A549 (cell line): Measurements from ENCODE around the gene NTSR1. TPM values are rescaled to one million over a fixed set of nuclear protein-coding genes. Genes with fewer than 3 reads are reported as not detected.

Source experiments
- ATAC-seq, 2 experiments: fragments of 200-7000 bp in 1 of 2; fragments of >200 bp in 1 of 2; cut with Nextera tagmentation in 1 of 2; cut with Tn5 transposase in 1 of 2; 3 replicates each; pipeline versions ENCODE4 v1.8.0 to v1.9.1; 2018 to 2020; ENCODE audit warnings: mild to moderate bottlenecking in 1 of 2, moderate library complexity in 1 of 2
- CTCF ChIA-PET: fragments of 300-600 bp; sonication (Branson Sonifier 250); formaldehyde crosslinking; extraction: SDS; loops from one replicate; lab custom pipeline; 2021; ENCODE audit warnings: antibody characterized with exemption, inconsistent platforms; lab: Yijun Ruan, JAX
- POLR2A ChIA-PET: fragments of 350-600 bp; formaldehyde crosslinking; extraction: SDS; loops from one replicate; lab custom pipeline; 2021; ENCODE audit warnings: antibody characterized with exemption, inconsistent platforms; lab: Yijun Ruan, JAX
- DNase-seq, 2 experiments: peaks; one replicate each; pipeline versions ENCODE4 v3.0.0 to v3.0.0-alpha.2; 2011 to 2016; ENCODE audit warnings: low read depth in 1 of 2, low spot score in 1 of 2
- FAIRE-seq: peaks from 2 replicates; lab custom pipeline; 2011; peaks lifted over from hg19 to GRCh38; lab: Jason Lieb, UNC
- H3K27ac ChIP-seq, 2 experiments: fragments of >200 bp; sonication (Bioruptor Twin); formaldehyde crosslinking; 3 replicates each; pipeline ENCODE4 v1.5.1; 2016 to 2017
- H3K4me1 ChIP-seq: fragments of >200 bp; sonication (Bioruptor Twin); formaldehyde crosslinking; 3 replicates; pipeline ENCODE4 v1.6.1; 2016
- H3K4me2 ChIP-seq: fragments of >200 bp; sonication (Bioruptor Twin); formaldehyde crosslinking; 3 replicates; pipeline ENCODE4 v1.6.1; 2016
- H3K4me3 ChIP-seq: fragments of >200 bp; sonication (Bioruptor Twin); formaldehyde crosslinking; 3 replicates; pipeline ENCODE4 v1.5.1; 2016
- H3K9me3 ChIP-seq: fragments of >200 bp; sonication (Bioruptor Twin); formaldehyde crosslinking; 3 replicates; pipeline ENCODE4 v1.6.1; 2016
- CBX8 ChIP-seq: fragments of 200-600 bp; sonication (generic); IDR thresholded peaks from 2 replicates; pipeline ENCODE4 v1.6.1; 2016
- FOXS1 ChIP-seq: fragments of 250-450 bp; sonication (Bioruptor Pico); IDR thresholded peaks from 2 replicates; pipeline ENCODE4 v1.5.0; 2020; ENCODE audit warnings: mild to moderate bottlenecking, moderate library complexity
- HEYL ChIP-seq: fragments of 250-450 bp; sonication (Bioruptor Pico); IDR thresholded peaks from 2 replicates; pipeline ENCODE4 v1.8.0; 2021; ENCODE audit warnings: mild to moderate bottlenecking, moderate library complexity
- KDM5A ChIP-seq: fragments of 200-600 bp; sonication (generic); IDR thresholded peaks from 2 replicates; pipeline ENCODE4 v1.6.1; 2016; ENCODE audit warnings: antibody characterized with exemption, mild to moderate bottlenecking
- NR3C1 ChIP-seq: fragments of >200 bp; sonication (Bioruptor Twin); formaldehyde crosslinking; IDR thresholded peaks from 3 replicates; pipeline ENCODE4 v1.6.1; 2017
- SMC3 ChIP-seq: fragments of >200 bp; sonication (Bioruptor Twin); formaldehyde crosslinking; IDR thresholded peaks from 3 replicates; pipeline ENCODE4 v1.6.1; 2018; ENCODE audit warnings: inconsistent platforms
- SREBF2 ChIP-seq: fragments of 450-650 bp; IDR thresholded peaks from 2 replicates; pipeline ENCODE4 v1.6.1; 2014; ENCODE audit warnings: mild to moderate bottlenecking, moderate library complexity
- WGBS: methylation state at CpG from one replicate; pipeline ENCODE4 v1.1.6; 2017; ENCODE audit errors: missing lambda C conversion rate; 5-methylcytosine and 5-hydroxymethylcytosine counted together
- polyA plus RNA-seq, 4 experiments: library from polyadenylated mRNA; depleted of rRNA in 3 of 4; stranded (reverse); fragments of >200 nt; fragmentation: RNase III in 1 of 4; extraction: RNeasy Plus Mini Kit Qiagen cat#74134 plus additional on column Dnase treatment in 1 of 4; gene quantifications; 2 replicates in 3 of 4; 3 replicates in 1 of 4; pipeline ENCODE4 v1.2.3, GENCODE V29; 2011 to 2017
- TF ChIP-seq, protein P1 (sequence below): fragments of 250-450 bp; sonication (Bioruptor Pico); IDR thresholded peaks from 2 replicates; pipeline ENCODE4 v1.5.0; 2020; ENCODE audit warnings: low read depth, mild to moderate bottlenecking, moderate library complexity
- TF ChIP-seq, protein P2 (sequence below): IDR thresholded peaks from 2 replicates; pipeline ENCODE4 v1.6.1; 2012; ENCODE audit warnings: low read depth, borderline replicate concordance
- TF ChIP-seq, protein P3 (sequence below): fragments of 200-600 bp; sonication (generic); IDR thresholded peaks from 2 replicates; pipeline ENCODE4 v1.6.1; 2016; ENCODE audit warnings: antibody characterized with exemption, mild to moderate bottlenecking, moderate library complexity
- TF ChIP-seq, protein P4 (sequence below): IDR thresholded peaks from 2 replicates; pipeline ENCODE4 v1.6.1; 2012

NTSR1 gene
- polyA plus RNA-seq, 2 of the 4 experiments (the other 2 are of a cell fraction): 0.03 TPM; not detected in 1

DNA sequence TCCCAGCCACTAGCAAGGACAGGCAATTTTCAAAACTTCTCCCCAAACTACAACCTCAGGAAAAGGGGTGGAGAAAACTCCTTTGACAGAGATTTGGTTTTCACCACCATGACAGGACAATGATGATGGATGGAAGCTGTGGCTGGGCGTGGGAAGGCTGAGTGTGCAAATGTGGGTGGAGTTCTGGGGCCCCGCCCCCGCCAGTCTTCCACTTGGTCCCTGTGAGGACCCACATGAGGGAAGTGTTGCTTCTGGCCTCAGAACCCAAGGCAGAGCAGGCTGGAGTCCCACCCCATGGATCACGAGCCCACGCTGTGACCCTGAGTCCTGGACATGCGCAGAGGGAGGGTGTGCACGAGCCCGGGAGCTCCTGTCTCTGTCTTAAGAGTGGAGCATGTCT, 66.1 kb downstream of the NTSR1 start:
- H3K27ac ChIP-seq: no peak overlapping the region

DNA sequence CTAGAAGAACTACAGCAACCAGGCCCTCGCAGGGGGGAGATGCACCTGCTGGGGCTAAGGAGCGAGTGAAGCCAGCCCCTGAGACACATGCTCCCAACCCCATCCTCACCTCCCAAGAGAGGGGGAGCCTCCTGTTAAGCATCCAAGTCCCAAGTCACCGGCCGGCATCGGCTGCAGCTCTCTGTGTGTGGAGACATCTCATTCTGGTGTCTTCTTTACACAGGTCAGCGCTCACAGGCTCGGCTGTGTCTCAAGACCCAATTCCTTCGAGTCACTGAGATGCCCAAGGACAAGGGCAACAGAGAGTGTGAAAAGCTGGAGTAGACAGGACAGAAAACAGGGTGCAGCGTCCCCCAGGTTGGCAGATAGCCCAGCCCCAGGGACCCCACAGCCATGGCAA, 66.6 kb downstream of the NTSR1 start:
- ATAC-seq: no peak
- 71% methylated on average over 9 of the region's 9 CpGs for whole genome bisulfite sequencing
- no peak for DNase-seq
- Histone ChIP-seq H3K27ac (no peak overlapping the region), H3K4me2 (no peak overlapping the region), H3K4me3 (no peak overlapping the region), H3K9me3 (no peaks in the 10 kb centered on the region), H3K4me1 (no peaks in the 10 kb centered on the region)
- ChIA-PET CTCF (interaction anchor here (0.6 to 3.3 kb wide), 4 partner anchors 16 to 106 kb away, joined by 3 to 20 read pairs (median 4); no protein-coding TSS in a partner anchor), POLR2A (no interaction called here)
- FAIRE-seq: no peak
- TF ChIP-seq, protein P1, sequence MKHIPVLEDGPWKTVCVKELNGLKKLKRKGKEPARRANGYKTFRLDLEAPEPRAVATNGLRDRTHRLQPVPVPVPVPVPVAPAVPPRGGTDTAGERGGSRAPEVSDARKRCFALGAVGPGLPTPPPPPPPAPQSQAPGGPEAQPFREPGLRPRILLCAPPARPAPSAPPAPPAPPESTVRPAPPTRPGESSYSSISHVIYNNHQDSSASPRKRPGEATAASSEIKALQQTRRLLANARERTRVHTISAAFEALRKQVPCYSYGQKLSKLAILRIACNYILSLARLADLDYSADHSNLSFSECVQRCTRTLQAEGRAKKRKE (CRISPR knock-in tag): no peak
- TF ChIP-seq NR3C1 (no peak), SREBF2 (no peak)

More for the DNA sequence above, 66.1 kb downstream of the NTSR1 start:
- DNase-seq (no peak), FAIRE-seq (no peak), ATAC-seq (peak in 1 of 2 experiments; percentile 12; a peak in 1 of 6 replicates)
- H3K4me2 ChIP-seq: no peak overlapping the region
- ChIA-PET POLR2A (no interaction called here), CTCF (interaction anchor here (0.6 to 3.3 kb wide), 4 partner anchors 10 to 33 kb away, joined by 3 to 20 read pairs (median 4); no protein-coding TSS in a partner anchor)
- no peaks in the 10 kb centered on the region for H3K9me3 ChIP-seq
- 35% methylated on average over 7 of the region's 8 CpGs for WGBS
- no peak overlapping the region for H3K4me3 ChIP-seq
- no peak for TF ChIP-seq CBX8
- TF ChIP-seq, protein P2, sequence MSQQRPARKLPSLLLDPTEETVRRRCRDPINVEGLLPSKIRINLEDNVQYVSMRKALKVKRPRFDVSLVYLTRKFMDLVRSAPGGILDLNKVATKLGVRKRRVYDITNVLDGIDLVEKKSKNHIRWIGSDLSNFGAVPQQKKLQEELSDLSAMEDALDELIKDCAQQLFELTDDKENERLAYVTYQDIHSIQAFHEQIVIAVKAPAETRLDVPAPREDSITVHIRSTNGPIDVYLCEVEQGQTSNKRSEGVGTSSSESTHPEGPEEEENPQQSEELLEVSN: no peak
- TF ChIP-seq, all 56 proteins: peak for 0
- no peaks in the 10 kb centered on the region for H3K4me1 ChIP-seq

DNA sequence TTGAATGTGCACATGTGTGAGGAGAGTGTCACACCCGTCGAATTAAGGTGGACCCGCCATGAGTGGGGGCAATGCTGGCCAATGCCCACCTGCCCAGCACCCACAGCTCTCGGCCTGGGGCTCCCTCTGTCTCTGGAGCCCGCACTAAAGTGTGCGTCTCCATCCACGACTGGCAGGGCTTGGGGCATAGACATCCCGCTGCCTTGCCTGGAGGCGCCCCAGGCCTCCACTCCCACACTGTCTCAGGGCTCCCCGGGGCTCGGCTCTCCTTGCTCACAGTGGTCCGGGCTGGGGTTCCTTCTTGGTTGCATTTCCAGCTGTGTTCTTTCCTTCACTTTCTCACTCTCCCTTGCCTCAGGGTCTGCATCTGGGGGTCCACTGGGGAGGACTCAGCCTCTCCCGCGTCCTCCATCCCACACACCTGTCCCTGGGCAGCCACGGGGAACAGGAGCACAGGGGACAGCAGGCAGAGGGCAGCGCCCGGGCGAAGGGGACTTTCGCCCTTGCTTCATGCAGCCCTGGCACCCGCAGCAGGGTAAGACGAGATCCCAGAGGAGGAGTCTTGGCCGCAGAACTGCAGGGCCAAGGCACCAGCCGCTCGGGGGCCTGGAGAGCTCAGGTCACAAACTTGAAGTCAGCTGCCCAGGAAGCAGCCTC, 67.5 kb downstream of the NTSR1 start:
- TF ChIP-seq KDM5A: no peak
- TF ChIP-seq HEYL (CRISPR knock-in tag): no peak
- no peak for TF ChIP-seq SMC3
- TF ChIP-seq, protein P3, sequence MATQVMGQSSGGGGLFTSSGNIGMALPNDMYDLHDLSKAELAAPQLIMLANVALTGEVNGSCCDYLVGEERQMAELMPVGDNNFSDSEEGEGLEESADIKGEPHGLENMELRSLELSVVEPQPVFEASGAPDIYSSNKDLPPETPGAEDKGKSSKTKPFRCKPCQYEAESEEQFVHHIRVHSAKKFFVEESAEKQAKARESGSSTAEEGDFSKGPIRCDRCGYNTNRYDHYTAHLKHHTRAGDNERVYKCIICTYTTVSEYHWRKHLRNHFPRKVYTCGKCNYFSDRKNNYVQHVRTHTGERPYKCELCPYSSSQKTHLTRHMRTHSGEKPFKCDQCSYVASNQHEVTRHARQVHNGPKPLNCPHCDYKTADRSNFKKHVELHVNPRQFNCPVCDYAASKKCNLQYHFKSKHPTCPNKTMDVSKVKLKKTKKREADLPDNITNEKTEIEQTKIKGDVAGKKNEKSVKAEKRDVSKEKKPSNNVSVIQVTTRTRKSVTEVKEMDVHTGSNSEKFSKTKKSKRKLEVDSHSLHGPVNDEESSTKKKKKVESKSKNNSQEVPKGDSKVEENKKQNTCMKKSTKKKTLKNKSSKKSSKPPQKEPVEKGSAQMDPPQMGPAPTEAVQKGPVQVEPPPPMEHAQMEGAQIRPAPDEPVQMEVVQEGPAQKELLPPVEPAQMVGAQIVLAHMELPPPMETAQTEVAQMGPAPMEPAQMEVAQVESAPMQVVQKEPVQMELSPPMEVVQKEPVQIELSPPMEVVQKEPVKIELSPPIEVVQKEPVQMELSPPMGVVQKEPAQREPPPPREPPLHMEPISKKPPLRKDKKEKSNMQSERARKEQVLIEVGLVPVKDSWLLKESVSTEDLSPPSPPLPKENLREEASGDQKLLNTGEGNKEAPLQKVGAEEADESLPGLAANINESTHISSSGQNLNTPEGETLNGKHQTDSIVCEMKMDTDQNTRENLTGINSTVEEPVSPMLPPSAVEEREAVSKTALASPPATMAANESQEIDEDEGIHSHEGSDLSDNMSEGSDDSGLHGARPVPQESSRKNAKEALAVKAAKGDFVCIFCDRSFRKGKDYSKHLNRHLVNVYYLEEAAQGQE: no peak
- TF ChIP-seq, protein P4, sequence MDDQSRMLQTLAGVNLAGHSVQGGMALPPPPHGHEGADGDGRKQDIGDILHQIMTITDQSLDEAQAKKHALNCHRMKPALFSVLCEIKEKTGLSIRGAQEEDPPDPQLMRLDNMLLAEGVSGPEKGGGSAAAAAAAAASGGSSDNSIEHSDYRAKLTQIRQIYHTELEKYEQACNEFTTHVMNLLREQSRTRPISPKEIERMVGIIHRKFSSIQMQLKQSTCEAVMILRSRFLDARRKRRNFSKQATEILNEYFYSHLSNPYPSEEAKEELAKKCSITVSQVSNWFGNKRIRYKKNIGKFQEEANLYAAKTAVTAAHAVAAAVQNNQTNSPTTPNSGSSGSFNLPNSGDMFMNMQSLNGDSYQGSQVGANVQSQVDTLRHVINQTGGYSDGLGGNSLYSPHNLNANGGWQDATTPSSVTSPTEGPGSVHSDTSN: no peak
- no peak for TF ChIP-seq FOXS1 (CRISPR knock-in tag)
- TF ChIP-seq, protein P2: no peak
- Histone ChIP-seq H3K9me3 (no peaks in the 10 kb centered on the region), H3K4me1 (no peaks in the 10 kb centered on the region), H3K4me3 (no peak overlapping the region), H3K4me2 (no peak overlapping the region), H3K27ac (0 out of 6 replicates have a peak overlapping the region, but pooled peaks of 1 of the 2 experiments have one; percentile 44)
- ATAC-seq: no peak
- 90% methylated on average over 20 of the region's 24 CpGs for WGBS
- ChIA-PET CTCF (interaction anchor here (0.5 to 1.3 kb wide), 2 partner anchors 33 to 107 kb away, joined by 3 to 5 read pairs; no protein-coding TSS in a partner anchor), POLR2A (no interaction called here)
- no peak for DNase-seq
- no peak for FAIRE-seq
